ENCODE data around the gene CHKB.

CHKB gene

DNA sequence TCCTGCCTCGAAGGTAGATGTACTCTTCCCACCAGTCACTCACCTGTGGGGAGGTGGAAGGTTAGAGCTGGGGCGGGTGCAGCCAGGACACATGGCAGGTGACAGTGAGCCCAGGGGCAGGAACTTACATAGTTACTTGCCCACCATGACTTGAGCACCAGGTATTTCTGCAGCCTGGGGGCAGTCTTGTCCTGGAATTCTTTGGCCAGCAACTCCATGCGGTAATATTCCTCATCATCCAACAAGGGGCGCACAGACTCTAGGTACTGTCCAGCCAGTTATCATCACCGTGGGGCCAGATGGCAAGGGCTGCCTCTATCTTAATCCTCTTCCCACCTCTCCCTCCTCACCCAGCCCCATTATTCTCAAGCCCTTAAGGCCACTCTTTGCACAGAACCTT, 6.6 kb downstream of the CHKB start:
- Histone ChIP-seq H3K36me3 (ENCODE audit: insufficient read depth, insufficient read length, low read length) (peaks cover 79% of the 10 kb centered on the region), H3K4me1 (ENCODE audit: insufficient read depth, insufficient read length) (peaks cover 4% of the 10 kb centered on the region), H3K9ac (ENCODE audit: insufficient read length, low read depth) (no peak overlapping the region), H3K4me3 (ENCODE audit: insufficient read length, low read depth) (no peak overlapping the region), H3K9me3 (ENCODE audit: insufficient read depth, low read length) (no peaks in the 10 kb centered on the region), H3K27me3 (ENCODE audit: insufficient read depth, insufficient read length) (no peaks in the 10 kb centered on the region)
- no peak for DNase-seq (ENCODE audit: low read depth, low spot score)
- no peak for TF ChIP-seq ZNF274 (IDR thresholded peaks at IDR 0.05; ENCODE audit: low read depth, low read length)
- TF ChIP-seq SUZ12 (IDR thresholded peaks at IDR 0.05; ENCODE audit: extremely low read depth, insufficient read depth, insufficient read length), result no peak
- TF ChIP-seq YY1 (IDR thresholded peaks at IDR 0.05; ENCODE audit: insufficient read depth, insufficient read length), result no peak

DNA sequence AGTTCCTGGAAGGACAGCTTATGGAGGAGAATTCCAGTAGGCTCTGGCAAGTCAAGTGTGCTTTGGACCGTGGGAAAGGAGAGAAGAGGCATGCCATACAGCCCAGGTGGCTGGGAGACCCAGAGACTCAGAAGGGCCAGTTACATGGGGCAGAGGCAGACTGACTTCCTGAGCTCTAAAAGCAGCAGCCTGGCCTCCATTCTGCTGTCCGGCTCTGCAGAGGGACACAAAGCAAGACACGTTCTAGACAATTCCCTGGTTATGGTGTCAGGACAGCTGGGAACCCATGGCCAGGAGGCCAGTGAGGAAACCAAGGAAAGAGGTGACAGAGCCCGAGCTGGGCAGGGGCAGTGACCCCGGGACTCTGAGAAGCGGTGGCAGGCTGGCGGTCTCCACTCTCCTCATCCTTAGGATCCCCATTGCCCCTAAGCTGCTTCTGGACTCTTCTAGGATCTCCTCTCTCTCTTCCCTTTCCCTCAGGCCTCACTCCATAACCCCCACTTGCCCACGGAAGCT, 7.2 kb downstream of the CHKB start:
- Histone ChIP-seq H3K4me1 (ENCODE audit: insufficient read depth, insufficient read length) (peaks cover 3% of the 10 kb centered on the region), H3K36me3 (ENCODE audit: insufficient read depth, insufficient read length, low read length) (peaks cover 83% of the 10 kb centered on the region), H3K9ac (ENCODE audit: insufficient read length, low read depth) (no peak overlapping the region), H3K27me3 (ENCODE audit: insufficient read depth, insufficient read length) (no peaks in the 10 kb centered on the region), H3K4me3 (ENCODE audit: insufficient read length, low read depth) (no peak overlapping the region), H3K9me3 (ENCODE audit: insufficient read depth, low read length) (no peaks in the 10 kb centered on the region)
- no peak for TF ChIP-seq YY1 (IDR thresholded peaks at IDR 0.05; ENCODE audit: insufficient read depth, insufficient read length)
- TF ChIP-seq ZNF274 (IDR thresholded peaks at IDR 0.05; ENCODE audit: low read depth, low read length), result no peak
- TF ChIP-seq SUZ12 (IDR thresholded peaks at IDR 0.05; ENCODE audit: extremely low read depth, insufficient read depth, insufficient read length), result no peak
- no peak for DNase-seq (ENCODE audit: low read depth, low spot score)

DNA sequence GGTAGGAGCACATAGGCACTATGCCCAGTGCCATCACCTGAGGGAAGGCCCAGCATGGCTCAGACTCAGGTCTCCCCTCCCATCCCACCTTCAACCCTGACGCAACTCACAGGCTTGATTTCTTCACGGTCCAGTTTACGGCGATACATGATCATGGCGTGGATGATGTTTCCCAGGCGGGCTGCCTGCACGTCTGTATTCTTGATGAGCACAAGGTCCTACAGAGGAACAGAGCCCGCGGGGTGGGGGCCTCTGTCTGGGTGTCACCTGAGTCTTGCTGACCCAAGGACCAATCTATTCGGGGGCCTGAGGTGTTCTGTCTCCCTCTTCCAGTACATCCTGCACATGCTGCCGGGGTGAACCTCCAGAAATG, 8.3 kb downstream of the CHKB start:
- no peak overlapping the region for H3K4me3 ChIP-seq (ENCODE audit: insufficient read length, low read depth)
- no peaks in the 10 kb centered on the region for H3K27me3 ChIP-seq (ENCODE audit: insufficient read depth, insufficient read length)
- no peak overlapping the region for H3K9ac ChIP-seq (ENCODE audit: insufficient read length, low read depth)
- TF ChIP-seq YY1 (IDR thresholded peaks at IDR 0.05; ENCODE audit: insufficient read depth, insufficient read length), result no peak
- H3K36me3 ChIP-seq (ENCODE audit: insufficient read depth, insufficient read length, low read length), result peaks cover 83% of the 10 kb centered on the region
- no peak for DNase-seq (ENCODE audit: low read depth, low spot score)
- no peaks in the 10 kb centered on the region for H3K9me3 ChIP-seq (ENCODE audit: insufficient read depth, low read length)
- H3K4me1 ChIP-seq (ENCODE audit: insufficient read depth, insufficient read length), result no peaks in the 10 kb centered on the region

DNA sequence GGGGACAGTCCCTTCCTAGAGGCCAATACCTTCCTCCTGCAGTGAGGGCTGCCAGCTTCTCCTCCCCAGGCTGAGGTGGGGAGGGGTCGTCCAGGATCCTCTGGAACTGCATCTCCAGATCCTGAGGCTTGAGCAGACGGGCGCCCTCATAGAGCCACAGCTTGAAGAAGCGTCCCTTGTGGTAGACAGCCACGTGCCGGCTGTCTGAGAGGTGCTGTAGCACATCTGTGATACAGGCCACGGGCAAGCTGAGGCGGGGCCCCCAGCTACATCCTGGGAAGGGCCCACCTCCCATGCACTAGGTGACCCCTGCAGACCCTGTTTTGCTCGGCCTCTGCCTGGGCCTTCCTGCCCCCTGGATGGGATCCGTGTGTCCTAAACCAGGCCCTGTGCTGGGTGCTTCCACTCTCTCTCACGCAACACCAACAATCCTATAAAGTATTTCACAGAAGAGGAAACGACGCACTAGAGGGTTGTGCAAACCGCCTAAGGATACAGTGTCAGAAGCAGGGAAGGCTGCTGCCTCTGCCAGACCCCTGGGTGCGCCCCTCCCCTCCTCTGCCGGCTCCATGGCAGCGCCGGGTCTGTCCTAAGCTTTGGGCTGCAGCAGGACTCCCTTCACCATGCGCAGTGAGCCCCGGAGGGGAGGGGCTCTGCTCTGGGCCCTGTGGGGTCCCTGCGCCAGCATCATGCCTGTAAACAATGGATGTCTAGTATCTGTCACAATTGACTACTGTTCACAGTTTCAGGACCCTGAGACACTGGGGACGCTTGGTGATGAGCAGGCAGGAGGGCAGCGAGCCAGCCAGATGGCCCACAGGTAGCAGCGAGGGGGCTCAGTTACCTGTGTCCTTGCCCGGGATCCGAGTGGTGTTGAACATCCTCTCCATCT, 8.9 kb downstream of the CHKB start:
- no peaks in the 10 kb centered on the region for H3K9me3 ChIP-seq (ENCODE audit: insufficient read depth, low read length)
- no peak overlapping the region for H3K9ac ChIP-seq (ENCODE audit: insufficient read length, low read depth)
- no peak for TF ChIP-seq SUZ12 (IDR thresholded peaks at IDR 0.05; ENCODE audit: extremely low read depth, insufficient read depth, insufficient read length)
- TF ChIP-seq YY1 (IDR thresholded peaks at IDR 0.05; ENCODE audit: insufficient read depth, insufficient read length), result no peak
- TF ChIP-seq ZNF274 (IDR thresholded peaks at IDR 0.05; ENCODE audit: low read depth, low read length), result no peak
- no peak for DNase-seq (ENCODE audit: low read depth, low spot score)
- no peaks in the 10 kb centered on the region for H3K4me1 ChIP-seq (ENCODE audit: insufficient read depth, insufficient read length)
- H3K36me3 ChIP-seq (ENCODE audit: insufficient read depth, insufficient read length, low read length), result peaks cover 85% of the 10 kb centered on the region
- H3K27me3 ChIP-seq (ENCODE audit: insufficient read depth, insufficient read length), result no peaks in the 10 kb centered on the region
- H3K4me3 ChIP-seq (ENCODE audit: insufficient read length, low read depth), result no peak overlapping the region

DNA sequence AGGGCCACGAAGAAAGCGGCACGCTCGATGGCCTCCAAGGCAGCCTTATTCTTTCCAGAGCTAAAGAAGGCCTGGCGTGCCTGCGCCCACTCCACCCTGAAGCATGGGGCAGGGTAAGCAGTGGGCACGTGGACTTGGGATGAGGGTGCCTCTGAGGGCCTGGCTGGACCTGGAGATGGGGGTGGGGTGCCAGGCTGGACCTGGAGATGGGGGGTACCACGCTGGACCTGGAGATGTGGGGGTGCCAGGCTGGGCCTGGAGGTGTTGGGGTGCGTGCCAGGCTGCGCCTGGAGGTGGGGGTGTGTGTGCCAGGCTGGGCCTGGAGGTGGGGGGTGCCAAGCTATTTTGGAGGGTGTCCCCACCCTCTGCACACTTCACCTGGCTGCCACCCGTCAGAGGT, 9.7 kb downstream of the CHKB start:
- Histone ChIP-seq H3K36me3 (ENCODE audit: insufficient read depth, insufficient read length, low read length) (peaks cover 90% of the 10 kb centered on the region), H3K9me3 (ENCODE audit: insufficient read depth, low read length) (no peaks in the 10 kb centered on the region), H3K4me1 (ENCODE audit: insufficient read depth, insufficient read length) (no peaks in the 10 kb centered on the region), H3K4me3 (ENCODE audit: insufficient read length, low read depth) (no peak overlapping the region), H3K27me3 (ENCODE audit: insufficient read depth, insufficient read length) (no peaks in the 10 kb centered on the region), H3K9ac (ENCODE audit: insufficient read length, low read depth) (no peak overlapping the region)
- TF ChIP-seq SUZ12 (IDR thresholded peaks at IDR 0.05; ENCODE audit: extremely low read depth, insufficient read depth, insufficient read length) (no peak), ZNF274 (IDR thresholded peaks at IDR 0.05; ENCODE audit: low read depth, low read length) (no peak), YY1 (IDR thresholded peaks at IDR 0.05; ENCODE audit: insufficient read depth, insufficient read length) (no peak)
- no peak for DNase-seq (ENCODE audit: low read depth, low spot score)

DNA sequence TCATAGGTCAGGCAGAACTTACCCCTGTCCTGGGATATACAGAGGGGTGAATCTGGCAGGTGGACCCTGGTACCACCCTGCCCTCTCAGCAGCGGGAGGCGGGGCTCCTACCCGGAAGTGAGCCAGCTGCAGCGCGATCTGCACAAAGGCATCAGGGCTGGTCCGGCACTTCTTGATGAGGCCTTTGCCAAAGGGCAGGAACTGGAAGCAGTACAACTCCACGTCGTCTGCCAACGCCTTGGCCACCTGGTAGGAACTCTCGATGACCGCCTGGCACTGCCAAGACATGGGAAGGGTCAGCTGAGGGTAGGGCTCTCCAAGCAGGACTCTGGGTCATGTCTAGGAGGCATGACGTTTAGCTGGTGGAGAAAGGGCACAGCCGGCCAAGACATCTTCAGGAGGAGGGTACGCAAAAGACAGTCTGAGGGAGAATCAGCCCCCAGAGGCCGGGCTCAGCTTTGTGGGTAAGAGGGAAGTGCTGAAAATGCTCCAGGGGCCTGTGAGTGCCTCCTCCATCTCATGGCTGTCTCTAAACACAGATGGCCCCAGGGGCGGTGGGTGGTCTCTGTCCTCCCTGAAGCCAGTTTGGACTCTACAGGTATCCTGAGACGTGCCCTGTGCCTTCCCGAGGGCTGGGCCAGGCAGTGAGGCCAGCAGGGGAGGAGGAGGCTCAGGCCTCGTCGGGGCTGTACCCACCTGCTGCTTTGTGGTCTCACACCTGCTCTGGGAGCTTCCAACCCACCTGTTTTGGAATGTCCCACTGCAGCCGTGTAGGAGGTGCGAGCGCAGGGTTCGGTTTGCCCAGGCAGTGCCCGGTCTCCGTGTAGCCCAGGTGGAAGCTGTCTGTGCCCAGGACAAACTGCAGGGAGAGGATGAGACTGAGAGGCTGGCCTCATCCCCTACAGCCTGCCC, 11.1 kb downstream of the CHKB start:
- no peaks in the 10 kb centered on the region for H3K4me1 ChIP-seq (ENCODE audit: insufficient read depth, insufficient read length)
- no peak for DNase-seq (ENCODE audit: low read depth, low spot score)

DNA sequence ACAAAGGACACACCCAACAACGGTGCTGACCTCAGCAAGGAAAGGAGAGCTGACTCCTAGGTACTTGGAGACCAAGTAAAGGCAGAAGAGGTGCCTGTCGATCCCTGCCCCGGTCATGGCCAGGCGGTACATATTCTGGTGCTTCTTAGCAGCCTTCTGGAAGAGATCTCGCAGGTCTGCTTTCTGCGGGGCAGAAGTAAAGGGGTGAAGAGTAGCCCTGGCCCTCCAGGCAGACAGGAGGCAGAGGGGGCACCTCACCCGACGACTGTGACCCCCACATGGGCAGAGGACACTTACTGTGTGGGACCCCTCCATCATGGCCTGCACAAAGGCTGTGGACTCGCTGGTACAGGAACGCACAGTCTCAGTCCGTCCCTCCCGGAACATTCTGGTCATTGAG, 11.8 kb downstream of the CHKB start:
- H3K27me3 ChIP-seq (ENCODE audit: insufficient read depth, insufficient read length), result no peaks in the 10 kb centered on the region
- no peak overlapping the region for H3K4me3 ChIP-seq (ENCODE audit: insufficient read length, low read depth)
- no peaks in the 10 kb centered on the region for H3K4me1 ChIP-seq (ENCODE audit: insufficient read depth, insufficient read length)
- no peak overlapping the region for H3K9ac ChIP-seq (ENCODE audit: insufficient read length, low read depth)
- no peak for TF ChIP-seq ZNF274 (IDR thresholded peaks at IDR 0.05; ENCODE audit: low read depth, low read length)
- no peak for TF ChIP-seq YY1 (IDR thresholded peaks at IDR 0.05; ENCODE audit: insufficient read depth, insufficient read length)
- TF ChIP-seq SUZ12 (IDR thresholded peaks at IDR 0.05; ENCODE audit: extremely low read depth, insufficient read depth, insufficient read length), result no peak
- no peak for DNase-seq (ENCODE audit: low read depth, low spot score)
- no peaks in the 10 kb centered on the region for H3K9me3 ChIP-seq (ENCODE audit: insufficient read depth, low read length)
- H3K36me3 ChIP-seq (ENCODE audit: insufficient read depth, insufficient read length, low read length), result peaks cover 77% of the 10 kb centered on the region

More for the DNA sequence above, 11.1 kb downstream of the CHKB start:
- TF ChIP-seq SUZ12 (IDR thresholded peaks at IDR 0.05; ENCODE audit: extremely low read depth, insufficient read depth, insufficient read length), result no peak
- no peak for TF ChIP-seq YY1 (IDR thresholded peaks at IDR 0.05; ENCODE audit: insufficient read depth, insufficient read length)
- TF ChIP-seq ZNF274 (IDR thresholded peaks at IDR 0.05; ENCODE audit: low read depth, low read length), result no peak
- no peak overlapping the region for H3K4me3 ChIP-seq (ENCODE audit: insufficient read length, low read depth)
- peaks cover 82% of the 10 kb centered on the region for H3K36me3 ChIP-seq (ENCODE audit: insufficient read depth, insufficient read length, low read length)
- no peak overlapping the region for H3K9ac ChIP-seq (ENCODE audit: insufficient read length, low read depth)
- no peaks in the 10 kb centered on the region for H3K27me3 ChIP-seq (ENCODE audit: insufficient read depth, insufficient read length)
- no peaks in the 10 kb centered on the region for H3K9me3 ChIP-seq (ENCODE audit: insufficient read depth, low read length)
